GM19239 (cell line): ENCODE results near the gene OR56B4.
"Not testable (repeated sequence)": the region's sequence is repeated elsewhere in the genome, so short reads cannot be mapped to it uniquely, and the experiment has no call there.

ENCODE experiments used
- DNase-seq: peaks from one replicate; pipeline ENCODE4 v3.0.0; 2011; ENCODE audit warnings: low spot score; ENCODE audit not compliant: insufficient read length
- FAIRE-seq: peaks from 2 replicates; lab custom pipeline; 2011; peaks lifted over from hg19 to GRCh38; lab: Jason Lieb, UNC

The OR56B4 gene

GRCh38 chr11:6142936-6143335 lies 35.5 kb downstream of the OR56B4 start:
- no peak for FAIRE-seq
- DNase-seq = no peak

- FAIRE-seq, DNase-seq: not testable (repeated sequence)
Measured at GRCh38 chr11:6143737-6144136, 36.3 kb downstream of the OR56B4 start.

GRCh38 chr11:6151117-6151516 lies 43.6 kb downstream of the OR56B4 start:
- DNase-seq = no peak
- FAIRE-seq = no peak

DNA sequence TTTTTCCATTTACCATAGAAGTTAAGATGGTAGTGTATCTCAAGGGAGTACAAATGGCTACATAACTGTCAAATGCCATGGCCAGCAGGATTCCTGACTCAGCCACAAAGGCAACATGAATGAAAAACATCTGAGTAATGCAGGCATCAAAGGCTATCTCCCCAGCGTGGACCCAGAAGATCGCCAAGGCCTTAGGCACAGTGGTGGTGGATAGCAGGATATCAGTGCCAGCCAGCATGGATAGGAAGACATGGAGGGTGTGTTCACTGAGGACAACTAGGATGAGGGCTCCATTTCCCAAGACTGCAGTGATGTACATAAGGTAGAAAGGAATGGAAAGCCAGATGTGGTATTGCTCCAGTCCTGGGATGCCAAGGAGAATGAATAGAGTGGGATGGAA lies 44.6 kb downstream of the OR56B4 start:
- no peak for DNase-seq
- FAIRE-seq = no peak

- FAIRE-seq = no peak
- no peak for DNase-seq
Measured at GRCh38 chr11:6156628-6157359, 49.3 kb downstream of the OR56B4 start.
